Panc1 (cell line): ENCODE data around the gene SGPL1. TPM values are rescaled to one million over a fixed set of nuclear protein-coding genes. Genes with fewer than 3 reads are reported as not detected.

Experiments
- ATAC-seq: fragments of 200-7000 bp; cut with Tn5 transposase; 2 replicates; pipeline ENCODE4 v1.9.1; 2020; ENCODE audit warnings: mild to moderate bottlenecking, moderate library complexity
- BruUV-seq: library from RNA; stranded (reverse); fragments of 400-500 nt; replicated peaks from 2 replicates; lab custom pipeline; 2021; lab: Mats Ljungman, UMichigan
- CTCF ChIA-PET: fragments of 300-600 bp; sonication (Branson Sonifier 250); formaldehyde crosslinking; loops from one replicate; lab custom pipeline; 2022; ENCODE audit warnings: antibody characterized with exemption; lab: Charles Lee
- POLR2A ChIA-PET: fragments of 300-600 bp; sonication (Branson Sonifier 250); formaldehyde crosslinking; loops from one replicate; lab custom pipeline; 2022; ENCODE audit warnings: antibody characterized with exemption; lab: Charles Lee
- DNase-seq: peaks from one replicate; pipeline ENCODE4 v3.0.0-alpha.2; 2010; ENCODE audit warnings: low read depth, low spot score
- H3K27ac ChIP-seq: 2 replicates; pipeline ENCODE4 v1.5.1; 2011; ENCODE audit warnings: mild to moderate bottlenecking, low read length, inconsistent platforms
- H3K27me3 ChIP-seq: fragments of 200-500 bp; sonication (Bioruptor generic); 2 replicates; pipeline ENCODE4 v1.6.0; 2014; ENCODE audit warnings: low read length, inconsistent platforms; ENCODE audit not compliant: control insufficient read depth, insufficient read depth
- H3K36me3 ChIP-seq: fragments of 200-500 bp; sonication (Bioruptor generic); 2 replicates; pipeline ENCODE4 v1.5.1; 2014; ENCODE audit warnings: inconsistent platforms, mild to moderate bottlenecking, low read length, moderate library complexity; ENCODE audit not compliant: control insufficient read depth, insufficient read depth
- H3K4me1 ChIP-seq: 2 replicates; pipeline ENCODE4 v1.5.1; 2011; ENCODE audit warnings: inconsistent platforms, mild to moderate bottlenecking, low read length, moderate library complexity; ENCODE audit not compliant: control insufficient read depth, insufficient read depth
- H3K4me3 ChIP-seq, 2 experiments: 2 replicates each; pipeline ENCODE4 v1.5.1; 2011 to 2012; ENCODE audit warnings: low read depth in 2 of 2, low read length in 2 of 2, mild to moderate bottlenecking in 2 of 2, inconsistent platforms in 1 of 2, moderate library complexity in 1 of 2
- H3K9me3 ChIP-seq: fragments of 200-500 bp; sonication (Bioruptor generic); 2 replicates; pipeline ENCODE4 v1.5.1; 2014; ENCODE audit warnings: low read depth, mild to moderate bottlenecking, inconsistent platforms, low read length, moderate library complexity; ENCODE audit not compliant: control insufficient read depth, insufficient read depth
- CTCF ChIP-seq: fragments of 450-650 bp; IDR thresholded peaks from 2 replicates; pipeline ENCODE4 v1.5.1; 2017; ENCODE audit warnings: mild to moderate bottlenecking
- POLR2AphosphoS5 ChIP-seq: IDR thresholded peaks from 2 replicates; pipeline ENCODE4 v1.6.1; 2012; ENCODE audit warnings: mild to moderate bottlenecking, low read depth, low read length, moderate library complexity
- SIN3A ChIP-seq: IDR thresholded peaks from 2 replicates; pipeline ENCODE4 v1.6.1; 2012; ENCODE audit warnings: low read depth, mild to moderate bottlenecking, low read length, moderate library complexity, borderline replicate concordance; ENCODE audit not compliant: insufficient read depth
- TCF7L2 ChIP-seq: IDR thresholded peaks from 2 replicates; pipeline ENCODE4 v1.6.1; 2011; ENCODE audit warnings: mild to moderate bottlenecking, low read depth, low read length, inconsistent platforms
- in situ Hi-C: cut with HindIII; loops from 2 replicates; pipeline ENCODE4 v1.10.0; 2016; ENCODE audit warnings: low sequenced_read_pairs, low pct_unique_long_range_greater_than_20kb
- intact Hi-C: fragments of 100-400 bp; cut with micrococcal nuclease; formaldehyde crosslinking; loops from one replicate; pipeline ENCODE4 v1.10.0; 2022; ENCODE audit not compliant: unreplicated experiment
- total RNA-seq: library from RNA; stranded (reverse); gene quantifications from one replicate; pipeline ENCODE4 v1.2.1, GENCODE V29; 2021; ENCODE audit not compliant: unreplicated experiment
- TF ChIP-seq, protein P1 (sequence below), 2 experiments: IDR thresholded peaks; 2 replicates each; pipeline ENCODE4 v1.6.1; 2011 to 2012; ENCODE audit warnings: low read depth in 2 of 2, control low read depth in 1 of 2, low read length in 1 of 2, mild to moderate bottlenecking in 1 of 2, moderate library complexity in 1 of 2; ENCODE audit not compliant: insufficient read depth in 1 of 2

Gene SGPL1
- total RNA-seq, 1 experiment from 2014 or later, result 103 TPM

GRCh38 chr10:70885931-70886903, 70.5 kb downstream of the SGPL1 start:
- in situ Hi-C loops, result no loop called here
- no peaks in the 10 kb centered on the region for H3K27me3 ChIP-seq
- H3K36me3 ChIP-seq, result peaks cover 2% of the 10 kb centered on the region; the same call in 1 of the 2 replicates
- ChIA-PET CTCF (interaction anchor here (0.8 kb wide), 1 partner anchor 398 kb away, joined by 3 read pairs; no protein-coding TSS in a partner anchor), POLR2A (no interaction called here)
- DNase-seq (no peak), ATAC-seq (no peak)
- BruUV-seq, result no TSS peak
- H3K4me1 ChIP-seq, result peaks cover 13% of the 10 kb centered on the region
- intact Hi-C loops, result loop anchor here (10.0 kb wide), 1 partner anchor 421 kb away; no protein-coding TSS in a partner anchor
- TF ChIP-seq SIN3A, result no peak
- TF ChIP-seq POLR2AphosphoS5, result no peak
- no peak for TF ChIP-seq CTCF
- TF ChIP-seq TCF7L2, result no peak
- TF ChIP-seq, protein P1, sequence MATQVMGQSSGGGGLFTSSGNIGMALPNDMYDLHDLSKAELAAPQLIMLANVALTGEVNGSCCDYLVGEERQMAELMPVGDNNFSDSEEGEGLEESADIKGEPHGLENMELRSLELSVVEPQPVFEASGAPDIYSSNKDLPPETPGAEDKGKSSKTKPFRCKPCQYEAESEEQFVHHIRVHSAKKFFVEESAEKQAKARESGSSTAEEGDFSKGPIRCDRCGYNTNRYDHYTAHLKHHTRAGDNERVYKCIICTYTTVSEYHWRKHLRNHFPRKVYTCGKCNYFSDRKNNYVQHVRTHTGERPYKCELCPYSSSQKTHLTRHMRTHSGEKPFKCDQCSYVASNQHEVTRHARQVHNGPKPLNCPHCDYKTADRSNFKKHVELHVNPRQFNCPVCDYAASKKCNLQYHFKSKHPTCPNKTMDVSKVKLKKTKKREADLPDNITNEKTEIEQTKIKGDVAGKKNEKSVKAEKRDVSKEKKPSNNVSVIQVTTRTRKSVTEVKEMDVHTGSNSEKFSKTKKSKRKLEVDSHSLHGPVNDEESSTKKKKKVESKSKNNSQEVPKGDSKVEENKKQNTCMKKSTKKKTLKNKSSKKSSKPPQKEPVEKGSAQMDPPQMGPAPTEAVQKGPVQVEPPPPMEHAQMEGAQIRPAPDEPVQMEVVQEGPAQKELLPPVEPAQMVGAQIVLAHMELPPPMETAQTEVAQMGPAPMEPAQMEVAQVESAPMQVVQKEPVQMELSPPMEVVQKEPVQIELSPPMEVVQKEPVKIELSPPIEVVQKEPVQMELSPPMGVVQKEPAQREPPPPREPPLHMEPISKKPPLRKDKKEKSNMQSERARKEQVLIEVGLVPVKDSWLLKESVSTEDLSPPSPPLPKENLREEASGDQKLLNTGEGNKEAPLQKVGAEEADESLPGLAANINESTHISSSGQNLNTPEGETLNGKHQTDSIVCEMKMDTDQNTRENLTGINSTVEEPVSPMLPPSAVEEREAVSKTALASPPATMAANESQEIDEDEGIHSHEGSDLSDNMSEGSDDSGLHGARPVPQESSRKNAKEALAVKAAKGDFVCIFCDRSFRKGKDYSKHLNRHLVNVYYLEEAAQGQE (IDR thresholded peaks at IDR 0.05; ENCODE audit: insufficient read depth in 1 of 2, low read depth in 2 of 2, low read length in 1 of 2), result no peak
- H3K27ac ChIP-seq, result no peak overlapping the region
- H3K9me3 ChIP-seq, result no peaks in the 10 kb centered on the region
- no peak overlapping the region for H3K4me3 ChIP-seq

- Histone ChIP-seq H3K4me3 (peak overlapping the region; percentile 63 to 75), H3K9me3 (no peaks in the 10 kb centered on the region), H3K4me1 (peaks cover 13% of the 10 kb centered on the region), H3K36me3 (peaks cover 2% of the 10 kb centered on the region; the same call in 1 of the 2 replicates), H3K27me3 (no peaks in the 10 kb centered on the region), H3K27ac (peak overlapping the region; percentile 76)
- ATAC-seq (no peak), DNase-seq (no peak)
- TF ChIP-seq TCF7L2, result no peak
- TF ChIP-seq, protein P1 (IDR thresholded peaks at IDR 0.05; ENCODE audit: insufficient read depth in 1 of 2, low read depth in 2 of 2, low read length in 1 of 2), result no peak
- no peak for TF ChIP-seq SIN3A
- intact Hi-C loops (loop anchor here (10.0 kb wide), 1 partner anchor 422 kb away; no protein-coding TSS in a partner anchor), in situ Hi-C loops (no loop called here)
- TSS peak; percentile 67 for BruUV-seq
- CTCF ChIA-PET, result interaction anchor here (0.6 to 0.8 kb wide), 4 partner anchors 15 to 398 kb away, joined by 3 to 7 read pairs (median 3); no protein-coding TSS in a partner anchor
- POLR2A ChIA-PET, result no interaction called here
These were observed 71.3 kb downstream of the SGPL1 start for GRCh38 chr10:70886921-70887665.
